Activated CD4-positive, alpha-beta T cell treated with anti-CD3 and anti-CD28 coated beads for 36 hours (primary cell): ENCODE results near the gene SPRED2. TPM values are rescaled to one million over a fixed set of nuclear protein-coding genes. Genes with fewer than 3 reads are reported as not detected.

ENCODE experiments used
- total RNA-seq, 2 experiments: library from RNA; stranded (reverse); gene quantifications; one replicate each; pipeline ENCODE4 v1.2.3, GENCODE V29; 2021

Gene SPRED2
- total RNA-seq, 2 experiments from 2014 or later, result 6.7 to 7.9 TPM

Other genes with a start within 250 kb of the SPRED2 start
- 100 to 1,000 TPM; 326 to 388 TPM for gene ACTR2, start 204.8 kb downstream of the SPRED2 start, total RNA-seq